ENCODE data around the gene DMWD.

DMWD gene

GRCh38 chr19:45742969-45743368 is 49.7 kb downstream of the DMWD start:
- no peak for DNase-seq

GRCh38 chr19:45739498-45740439 is 52.9 kb downstream of the DMWD start:
- no peak for DNase-seq

DNA sequence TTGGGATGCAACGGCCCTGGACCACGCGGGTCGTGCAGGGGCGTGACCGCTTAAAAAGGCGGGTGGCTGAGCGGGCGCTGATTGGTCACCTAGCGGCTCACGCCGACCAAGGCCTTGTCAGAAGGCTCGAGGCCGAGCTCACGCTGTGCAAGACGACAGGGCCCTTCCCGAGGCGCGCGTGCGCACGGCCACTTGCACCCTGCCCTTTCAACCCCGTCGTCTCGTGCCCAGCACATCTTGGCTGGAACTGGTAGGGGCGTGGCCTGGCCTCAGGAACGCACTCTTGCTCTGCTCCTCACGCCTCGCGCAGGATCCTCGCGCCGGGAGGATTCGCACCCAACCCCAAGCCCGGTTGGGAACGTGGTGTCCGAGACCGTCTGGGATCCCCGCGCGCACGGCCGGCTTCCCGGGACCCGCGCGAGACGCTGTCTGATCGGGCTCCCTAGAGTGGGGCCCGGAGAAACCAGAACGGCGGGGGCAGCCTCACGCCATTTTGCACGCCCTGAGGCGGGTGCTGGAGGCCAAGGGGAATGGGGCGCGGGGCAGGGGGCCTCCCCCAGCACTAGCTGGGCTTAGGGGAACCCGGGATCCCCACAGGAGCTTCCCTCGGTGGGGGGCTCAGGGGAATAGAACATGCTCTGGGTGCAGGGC is 59.4 kb downstream of the DMWD start, which contains the start of gene MEIOSIN:
Gene MEIOSIN (plus strand): TSS at position 280 of the 651 bp plus-strand sequence. CDS start 1,938 bp downstream, outside the sequence.
- DNase-seq = no peak

Data from stimulated activated CD4-positive, alpha-beta T cell treated with anti-CD3 and anti-CD28 coated beads, Interleukin-2, amount 100 ng/mL, for 48 hours (primary cell).